Activated naive CD4-positive, alpha-beta T cell treated with Interleukin-2 at 50 U/mL for 16 hours (primary cell): ENCODE measurements around the gene SNF8.
A peak's percentile ranks its signal among the peaks of the same experiment; 100 is the strongest.
"Not testable (repeated sequence)": the region's sequence is repeated elsewhere in the genome, so short reads cannot be mapped to it uniquely, and the experiment has no call there.

Experiments
- DNase-seq: peaks from one replicate; pipeline ENCODE4 v3.0.0-alpha.2; 2020

SNF8 gene, protein sequence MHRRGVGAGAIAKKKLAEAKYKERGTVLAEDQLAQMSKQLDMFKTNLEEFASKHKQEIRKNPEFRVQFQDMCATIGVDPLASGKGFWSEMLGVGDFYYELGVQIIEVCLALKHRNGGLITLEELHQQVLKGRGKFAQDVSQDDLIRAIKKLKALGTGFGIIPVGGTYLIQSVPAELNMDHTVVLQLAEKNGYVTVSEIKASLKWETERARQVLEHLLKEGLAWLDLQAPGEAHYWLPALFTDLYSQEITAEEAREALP

GRCh38 chr17:48944515-48945260 is at the start of gene SNF8:
TSS of gene SNF8 (minus strand) at chr17:48944842. CDS start at chr17:48944734, 108 bp downstream.
- DNase-seq: peak; percentile 94

- DNase-seq: no peak
These were observed 49.3 kb upstream of the SNF8 start for GRCh38 chr17:48993951-48994350.

- DNase-seq: no peak
These were observed 48.7 kb upstream of the SNF8 start for GRCh38 chr17:48993305-48993704.

GRCh38 chr17:48992444-48992843 is 47.8 kb upstream of the SNF8 start:
- DNase-seq: no peak

- DNase-seq: no peak
These were observed 46.3 kb upstream of the SNF8 start for GRCh38 chr17:48990882-48991357.

DNA sequence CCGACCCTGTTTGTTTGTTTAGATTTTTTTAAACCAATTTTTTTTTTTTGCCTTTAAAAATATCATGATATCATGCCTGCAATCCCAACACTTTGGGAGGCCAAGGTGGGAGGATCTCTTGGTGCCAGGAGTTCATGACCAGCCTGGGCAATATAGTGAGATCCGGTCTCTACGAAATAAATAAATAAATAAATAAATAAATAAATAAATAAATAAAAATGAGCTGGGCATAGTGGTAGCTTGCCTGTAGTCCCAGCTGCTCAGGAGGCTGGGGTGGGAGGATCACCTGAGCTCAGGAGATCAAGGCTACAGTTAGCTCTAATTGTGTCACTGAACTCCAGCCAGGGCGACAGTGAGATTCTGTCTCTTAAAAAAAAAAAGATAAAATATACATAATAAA is 44.5 kb upstream of the SNF8 start:
- no peak for DNase-seq

GRCh38 chr17:48985436-48986245 is 41.0 kb upstream of the SNF8 start:
- no peak for DNase-seq

GRCh38 chr17:48981927-48982539 is 37.4 kb upstream of the SNF8 start:
- DNase-seq: no peak

DNA sequence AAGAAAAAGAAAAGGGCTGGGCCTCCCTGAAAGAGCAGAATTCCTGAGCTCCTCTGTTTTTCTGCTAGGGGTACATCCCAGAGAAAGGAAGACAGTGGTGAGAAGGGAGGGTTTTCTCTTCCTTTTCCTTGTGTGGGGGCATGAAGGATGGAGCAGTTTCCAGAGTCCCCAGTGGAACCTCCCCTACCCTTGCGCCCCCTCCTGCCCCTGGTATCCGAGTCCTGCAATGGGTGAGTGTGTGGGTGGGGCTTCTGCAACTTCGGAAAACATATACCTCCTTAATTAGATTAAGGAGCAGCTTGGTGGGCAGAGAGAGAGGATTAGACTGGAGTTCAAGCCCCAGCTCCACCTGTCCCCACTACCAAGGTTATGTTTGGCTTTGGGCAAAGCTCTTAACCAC is 29.2 kb upstream of the SNF8 start:
- DNase-seq: no peak

GRCh38 chr17:48972749-48973097 is 28.1 kb upstream of the SNF8 start:
- DNase-seq: no peak

- DNase-seq: no peak
These were observed 26.4 kb upstream of the SNF8 start for GRCh38 chr17:48970865-48971687.

DNA sequence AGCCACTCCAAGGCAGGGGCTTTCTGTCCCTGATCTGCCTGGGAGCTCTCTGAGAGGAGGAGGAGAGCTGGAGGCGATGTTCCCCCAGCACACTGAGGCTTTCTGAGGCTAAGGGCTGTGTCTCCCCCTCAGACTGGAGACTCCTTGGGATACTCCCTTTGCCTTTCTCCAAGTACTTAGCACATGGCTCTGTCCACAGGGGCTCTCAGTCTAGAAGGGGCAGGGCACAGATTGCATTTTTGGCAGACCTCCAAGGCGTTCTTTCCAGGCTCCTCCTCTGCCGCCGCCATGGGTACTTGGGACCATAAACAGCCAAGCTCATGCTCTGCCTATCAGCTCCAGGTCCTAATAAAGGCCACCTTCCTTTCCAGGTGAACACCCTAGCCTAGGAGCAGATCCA is 25.6 kb upstream of the SNF8 start:
- no peak for DNase-seq

GRCh38 chr17:48961516-48962233 is 17.0 kb upstream of the SNF8 start:
- DNase-seq: no peak

- DNase-seq: no peak
These were observed 16.3 kb upstream of the SNF8 start for GRCh38 chr17:48960834-48961515.

DNA sequence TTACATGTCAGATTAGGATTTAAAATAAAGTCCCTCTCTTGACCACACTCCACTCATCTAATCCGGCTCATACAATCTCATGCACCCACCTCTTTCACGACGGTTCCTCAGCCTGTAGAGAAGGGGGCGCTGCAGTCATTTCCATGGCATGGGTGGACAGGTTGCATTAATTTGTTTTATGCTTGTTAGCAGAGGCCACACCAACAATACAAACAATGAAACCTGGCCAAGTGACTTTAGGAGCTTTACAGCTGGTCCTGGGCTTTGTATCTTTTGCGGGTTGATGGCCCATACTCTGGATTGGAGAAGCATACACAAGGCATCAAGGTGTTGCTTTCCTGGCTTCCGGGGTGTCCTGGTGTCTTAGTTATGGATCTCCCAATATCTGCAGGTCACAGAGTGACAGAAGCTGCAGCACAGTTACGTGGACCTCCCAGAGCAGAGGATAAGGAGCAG is 9.7 kb upstream of the SNF8 start:
- no peak for DNase-seq

DNA sequence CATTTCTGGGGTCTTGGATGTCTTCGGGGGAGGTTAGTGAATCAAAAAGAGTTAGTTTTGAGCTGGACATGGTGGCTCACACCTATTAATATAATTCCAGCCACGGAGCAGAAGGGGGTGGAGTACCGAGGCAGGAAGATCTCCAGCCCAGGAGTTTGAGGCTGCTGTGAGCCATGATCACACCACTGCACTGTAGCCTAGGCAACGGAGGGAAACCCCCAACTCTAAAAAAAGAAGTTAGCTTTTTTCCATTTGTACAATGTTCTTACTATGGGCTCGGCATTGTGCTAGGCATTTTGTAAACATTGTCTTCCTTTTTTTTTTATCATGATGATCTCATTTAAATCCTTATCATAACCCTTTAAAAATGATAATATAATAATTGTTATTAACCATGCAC is 8.3 kb upstream of the SNF8 start:
- no peak for DNase-seq

DNA sequence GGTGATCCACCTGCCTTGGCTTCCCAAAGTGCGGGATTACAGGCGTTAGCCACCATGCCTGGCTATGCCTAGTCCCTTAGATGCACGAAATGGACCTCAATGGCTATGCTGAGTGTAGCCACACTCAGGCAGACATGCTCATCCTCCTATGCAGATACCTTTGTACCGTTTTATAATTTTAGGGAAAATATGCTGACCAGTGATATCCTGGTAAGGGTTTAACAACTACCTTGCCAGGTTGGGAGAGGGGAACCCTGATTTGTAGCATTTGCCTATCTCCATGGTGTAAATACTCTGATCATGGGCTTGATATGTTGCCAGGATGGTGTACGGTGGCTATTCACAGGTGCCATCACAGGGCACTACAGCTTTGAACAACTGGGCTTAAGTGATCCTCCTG is 6.9 kb upstream of the SNF8 start:
- no peak for DNase-seq

- DNase-seq: not testable (repeated sequence)
These were observed 614 bp upstream of the SNF8 start for GRCh38 chr17:48945261-48945651.

DNA sequence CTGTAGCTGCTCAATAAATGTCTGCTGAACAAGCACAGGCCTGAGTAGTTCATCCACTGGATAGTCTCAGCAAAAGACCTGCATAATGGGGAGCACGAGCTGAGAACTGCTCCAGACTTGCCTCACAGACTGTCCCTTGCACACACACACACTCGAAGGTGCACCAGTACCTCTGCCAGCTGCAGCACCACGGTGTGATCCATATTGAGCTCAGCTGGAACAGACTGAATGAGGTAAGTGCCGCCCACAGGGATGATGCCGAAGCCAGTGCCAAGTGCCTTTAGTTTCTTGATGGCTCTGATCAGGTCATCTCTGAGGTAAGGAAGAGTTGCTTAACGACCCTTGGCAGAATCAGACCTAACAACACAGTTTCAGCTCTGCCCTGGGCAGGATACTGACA is 11.6 kb downstream of the SNF8 start:
- no peak for DNase-seq

- DNase-seq: no peak
These were observed 14.2 kb downstream of the SNF8 start for GRCh38 chr17:48930435-48930873.

DNA sequence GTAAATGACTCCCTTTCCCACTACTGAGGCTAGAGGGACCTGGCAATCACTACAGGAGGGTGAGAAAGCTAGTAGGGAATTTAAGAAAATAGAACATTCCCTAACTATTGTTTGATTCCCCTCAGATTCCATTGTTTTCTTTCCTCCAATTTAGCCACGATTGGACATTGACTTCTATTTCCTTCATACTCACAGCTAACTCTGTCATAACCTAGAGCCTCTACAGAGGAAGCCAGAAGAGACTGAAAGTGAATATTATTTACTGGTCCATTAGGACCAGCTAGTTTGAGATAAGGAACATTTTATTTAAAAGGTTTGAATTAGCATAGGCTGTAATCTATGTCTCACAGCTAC is 14.9 kb downstream of the SNF8 start:
- no peak for DNase-seq
